PC-3 (cell line): ENCODE data around the gene PCDH15.

Source experiments
- CTCF ChIP-seq: fragments of 300-600 bp; sonication (generic); conservative IDR thresholded peaks from 2 replicates; pipeline ENCODE4 v1.5.1; 2017; ENCODE audit warnings: antibody characterized with exemption, low read depth, mild to moderate bottlenecking, low read length
- EZH2 ChIP-seq: fragments of 300-600 bp; sonication (generic); IDR thresholded peaks from one replicate; pipeline ENCODE4 v1.6.1; 2017; ENCODE audit warnings: antibody characterized with exemption, mild to moderate bottlenecking, low read length; ENCODE audit not compliant: unreplicated experiment
- EZH2phosphoT487 ChIP-seq: fragments of 300-600 bp; sonication (generic); IDR thresholded peaks from 2 replicates; pipeline ENCODE4 v1.6.1; 2018; ENCODE audit warnings: mild to moderate bottlenecking, antibody characterized with exemption, low read length, borderline replicate concordance

- no peak for TF ChIP-seq CTCF
- TF ChIP-seq EZH2, result no peak
- no peak for TF ChIP-seq EZH2phosphoT487
Measured at GRCh38 chr10:54577682-54578081, 223.3 kb downstream of the PCDH15 start.
